ENCODE measurements around the gene SESN1. TPM values are rescaled to one million over a fixed set of nuclear protein-coding genes. Genes with fewer than 3 reads are reported as not detected.

Gene SESN1
- total RNA-seq, 2 experiments from 2014 or later = 8.7 to 8.9 TPM

DNA sequence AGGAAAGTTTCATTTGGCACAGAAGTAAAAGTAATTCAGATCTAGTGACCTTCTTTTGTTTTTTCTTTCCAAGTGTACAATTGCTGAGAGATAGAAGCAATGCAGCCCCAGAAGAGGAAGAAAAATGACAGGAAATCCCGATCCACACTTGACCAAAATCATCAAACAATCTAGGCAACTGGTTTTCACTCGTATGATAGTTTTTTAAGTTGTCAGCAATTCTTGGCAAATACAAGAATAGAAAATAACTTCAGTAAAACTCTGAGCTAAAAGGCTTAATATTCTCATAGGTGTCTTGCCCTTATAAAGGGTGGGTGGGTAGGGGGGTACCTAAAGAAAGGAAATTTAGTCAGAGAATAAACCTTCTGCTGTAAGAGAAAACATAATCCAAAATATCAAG lies 36.0 kb downstream of the SESN1 start:
- no peak overlapping the region for H3K4me3 Mint-ChIP-seq
- H3K9me3 Mint-ChIP-seq = no peaks in the 10 kb centered on the region
- DNase-seq = no peak
- no peaks in the 10 kb centered on the region for H3K36me3 Mint-ChIP-seq
- H3K27me3 Mint-ChIP-seq = no peaks in the 10 kb centered on the region
- no peak overlapping the region for H3K27ac Mint-ChIP-seq
- H3K4me1 Mint-ChIP-seq = peaks cover 39% of the 10 kb centered on the region

DNA sequence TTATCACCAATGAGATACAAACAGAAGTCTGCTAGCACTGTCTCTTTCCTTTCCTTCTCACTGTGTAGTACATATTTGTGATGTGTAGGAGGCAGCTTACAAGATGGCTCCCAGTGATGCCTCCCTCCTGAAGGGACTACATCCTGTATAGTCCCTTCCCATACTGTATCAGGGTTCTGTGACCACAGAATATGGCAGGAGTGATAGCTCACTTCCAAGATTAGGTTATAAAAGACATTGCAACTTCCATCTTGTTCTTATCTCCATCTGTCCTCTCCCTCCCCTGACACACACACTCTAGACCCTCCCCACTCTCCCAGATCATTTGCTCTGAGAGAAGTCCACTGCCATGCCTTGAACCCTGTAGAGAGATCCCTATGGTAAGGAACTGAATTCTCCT lies 38.0 kb downstream of the SESN1 start:
- Mint-ChIP-seq H3K27ac (no peak overlapping the region), H3K9me3 (no peaks in the 10 kb centered on the region)

GRCh38 chr6:109055771-109056235 lies 38.8 kb downstream of the SESN1 start:
- no peaks in the 10 kb centered on the region for H3K27me3 Mint-ChIP-seq
- H3K36me3 Mint-ChIP-seq = no peaks in the 10 kb centered on the region
- no peak for DNase-seq
- no peaks in the 10 kb centered on the region for H3K9me3 Mint-ChIP-seq
- no peak overlapping the region for H3K27ac Mint-ChIP-seq
- no peak overlapping the region for H3K4me3 Mint-ChIP-seq
- peaks cover 43% of the 10 kb centered on the region for H3K4me1 Mint-ChIP-seq

More for the DNA sequence above, 38.0 kb downstream of the SESN1 start:
- no peak for DNase-seq
- no peak overlapping the region for H3K4me3 Mint-ChIP-seq
- no peaks in the 10 kb centered on the region for H3K36me3 Mint-ChIP-seq
- H3K27me3 Mint-ChIP-seq = no peaks in the 10 kb centered on the region
- H3K4me1 Mint-ChIP-seq = peaks cover 42% of the 10 kb centered on the region

DNA sequence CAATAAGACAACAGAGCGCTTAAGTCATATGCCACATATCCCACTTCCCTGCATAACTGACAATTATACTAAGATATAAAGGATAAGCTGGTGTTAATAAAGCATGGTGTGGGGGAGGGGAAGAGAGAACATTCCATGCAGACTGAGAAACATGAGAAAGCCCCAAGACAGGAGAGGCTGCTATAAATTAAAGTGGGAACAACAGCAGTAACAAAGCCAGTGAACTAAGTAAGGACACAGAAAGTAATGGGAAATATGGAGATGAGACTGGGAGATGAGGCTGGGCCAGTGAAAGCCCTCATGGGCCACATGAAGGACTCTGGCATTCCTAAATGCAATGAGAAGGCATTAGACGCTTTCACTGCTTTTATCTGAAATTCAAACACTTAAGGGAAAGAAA lies 41.3 kb downstream of the SESN1 start:
- peaks cover 2% of the 10 kb centered on the region for H3K36me3 Mint-ChIP-seq
- H3K27me3 Mint-ChIP-seq = no peaks in the 10 kb centered on the region
- no peak overlapping the region for H3K27ac Mint-ChIP-seq
- peaks cover 30% of the 10 kb centered on the region for H3K4me1 Mint-ChIP-seq
- no peaks in the 10 kb centered on the region for H3K9me3 Mint-ChIP-seq
- DNase-seq = no peak
- no peak overlapping the region for H3K4me3 Mint-ChIP-seq

- Mint-ChIP-seq H3K27me3 (no peaks in the 10 kb centered on the region), H3K9me3 (no peaks in the 10 kb centered on the region), H3K27ac (no peak overlapping the region), H3K36me3 (peaks cover 2% of the 10 kb centered on the region), H3K4me3 (no peak overlapping the region), H3K4me1 (peaks cover 29% of the 10 kb centered on the region)
- no peak for DNase-seq
Measured at GRCh38 chr6:109052852-109053251, 41.8 kb downstream of the SESN1 start.

DNA sequence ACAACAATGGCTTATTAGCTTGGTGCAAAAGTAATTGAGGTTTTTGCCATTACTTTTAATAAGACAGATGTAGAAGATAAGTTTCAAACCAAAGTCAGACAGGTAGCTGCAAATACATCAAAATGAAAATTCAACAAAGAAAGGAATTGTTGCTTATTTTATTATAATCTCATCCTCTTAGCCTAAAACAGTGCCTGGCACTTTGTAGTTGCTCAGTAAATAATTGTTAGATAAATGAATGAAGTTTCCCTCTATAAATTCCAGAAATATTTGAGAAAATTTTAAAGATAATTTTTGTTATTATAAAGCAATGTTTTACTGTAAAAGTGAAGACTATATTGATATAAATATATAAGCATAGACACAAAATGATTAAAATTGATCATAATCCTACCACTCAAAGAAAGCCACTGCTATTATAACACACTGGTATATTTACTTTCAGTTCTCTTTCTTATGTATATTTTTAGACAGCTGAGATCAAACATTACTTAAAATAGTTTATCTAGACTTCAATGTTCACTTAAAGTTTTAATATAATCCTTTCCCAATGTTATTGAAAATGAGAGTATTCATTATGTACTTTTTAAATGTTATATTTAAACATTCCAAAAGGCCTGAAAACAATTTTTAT lies 42.5 kb downstream of the SESN1 start:
- Mint-ChIP-seq H3K36me3 (peaks cover 2% of the 10 kb centered on the region), H3K9me3 (no peaks in the 10 kb centered on the region), H3K27me3 (no peaks in the 10 kb centered on the region), H3K4me3 (no peak overlapping the region), H3K27ac (no peak overlapping the region), H3K4me1 (peaks cover 27% of the 10 kb centered on the region)
- no peak for DNase-seq

GRCh38 chr6:109051301-109052017 lies 43.2 kb downstream of the SESN1 start:
- Mint-ChIP-seq H3K27ac (no peak overlapping the region), H3K27me3 (no peaks in the 10 kb centered on the region), H3K4me1 (peaks cover 23% of the 10 kb centered on the region), H3K36me3 (peaks cover 2% of the 10 kb centered on the region), H3K9me3 (no peaks in the 10 kb centered on the region), H3K4me3 (no peak overlapping the region)
- DNase-seq = no peak

DNA sequence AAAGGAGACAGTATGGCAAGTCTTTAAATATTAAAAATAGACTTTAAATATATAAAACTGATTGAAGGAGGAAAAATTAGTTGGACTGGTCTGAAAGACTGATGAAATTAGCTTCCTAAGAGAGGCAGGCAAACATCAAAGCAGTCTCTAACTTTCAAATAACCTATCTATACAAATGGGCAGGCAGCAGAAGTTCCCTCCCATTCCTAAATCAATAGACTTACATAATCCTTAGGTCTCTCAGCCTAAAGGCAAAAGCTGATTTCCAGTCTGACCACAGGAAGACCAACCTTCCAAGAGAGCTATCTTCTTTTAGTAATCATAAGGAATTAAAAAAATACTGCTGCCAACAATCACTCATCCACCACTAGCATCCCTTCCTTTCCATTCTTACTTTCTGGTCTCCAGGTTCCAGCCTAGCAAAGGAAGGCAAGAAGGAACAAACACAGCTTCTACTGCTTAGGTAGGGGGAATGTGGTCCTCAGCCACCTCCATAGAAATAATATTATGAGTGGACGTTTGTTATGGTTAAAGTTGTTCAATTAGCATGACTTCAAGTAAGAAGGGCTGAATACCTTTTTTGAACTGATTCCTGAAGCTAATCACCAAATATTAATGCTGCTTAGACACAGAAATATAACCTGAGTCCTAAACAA lies 44.1 kb downstream of the SESN1 start:
- no peak overlapping the region for H3K27ac Mint-ChIP-seq
- DNase-seq = no peak
- peaks cover 2% of the 10 kb centered on the region for H3K36me3 Mint-ChIP-seq
- no peaks in the 10 kb centered on the region for H3K9me3 Mint-ChIP-seq
- H3K4me1 Mint-ChIP-seq = peaks cover 23% of the 10 kb centered on the region
- no peak overlapping the region for H3K4me3 Mint-ChIP-seq
- no peaks in the 10 kb centered on the region for H3K27me3 Mint-ChIP-seq

GRCh38 chr6:109050012-109050411 lies 44.6 kb downstream of the SESN1 start:
- H3K4me3 Mint-ChIP-seq = no peak overlapping the region
- H3K27me3 Mint-ChIP-seq = no peaks in the 10 kb centered on the region
- no peak overlapping the region for H3K27ac Mint-ChIP-seq
- H3K4me1 Mint-ChIP-seq = peaks cover 23% of the 10 kb centered on the region
- H3K9me3 Mint-ChIP-seq = no peaks in the 10 kb centered on the region
- DNase-seq = no peak
- H3K36me3 Mint-ChIP-seq = peaks cover 2% of the 10 kb centered on the region

DNA sequence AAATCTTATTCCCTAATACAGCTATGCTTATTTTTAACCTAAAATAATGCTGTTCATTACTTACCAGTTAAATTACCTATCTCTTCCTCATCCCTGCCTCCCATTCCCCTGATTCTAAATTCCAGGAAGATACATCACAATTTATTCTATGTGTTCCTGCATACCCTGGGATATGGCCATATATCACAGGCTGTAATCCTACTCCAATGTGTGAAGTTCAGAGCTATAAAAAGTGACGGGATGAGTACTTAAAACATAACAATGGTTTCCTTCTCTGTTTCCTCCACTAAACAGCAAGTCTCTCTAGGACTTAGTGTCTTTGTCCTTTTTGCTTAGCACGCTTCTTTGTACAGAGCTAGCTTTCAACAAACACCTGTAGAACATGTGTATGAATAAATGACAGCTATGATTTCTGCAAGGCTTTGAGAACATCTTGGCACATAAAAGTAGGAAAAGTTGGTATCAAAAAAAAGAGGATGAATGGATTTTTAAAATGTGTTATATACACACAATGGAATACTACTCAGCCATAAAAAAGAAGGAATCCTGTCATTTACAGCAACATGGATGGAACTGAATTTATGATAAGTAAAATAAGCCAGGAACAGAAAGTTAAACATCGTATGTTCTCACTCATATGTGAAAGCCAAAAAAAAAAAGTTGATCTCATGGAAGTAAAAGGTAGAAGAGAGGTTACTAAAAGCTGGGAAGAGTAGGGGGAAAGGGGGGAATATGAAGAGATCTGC lies 45.8 kb downstream of the SESN1 start:
- no peak overlapping the region for H3K27ac Mint-ChIP-seq
- H3K27me3 Mint-ChIP-seq = no peaks in the 10 kb centered on the region
- no peak for DNase-seq
- H3K9me3 Mint-ChIP-seq = no peaks in the 10 kb centered on the region
- H3K36me3 Mint-ChIP-seq = peaks cover 4% of the 10 kb centered on the region
- peaks cover 23% of the 10 kb centered on the region for H3K4me1 Mint-ChIP-seq
- H3K4me3 Mint-ChIP-seq = no peak overlapping the region

GRCh38 chr6:109048176-109048575 lies 46.5 kb downstream of the SESN1 start:
- Mint-ChIP-seq H3K36me3 (peaks cover 4% of the 10 kb centered on the region), H3K27me3 (no peaks in the 10 kb centered on the region), H3K4me1 (peaks cover 20% of the 10 kb centered on the region), H3K9me3 (no peaks in the 10 kb centered on the region), H3K4me3 (no peak overlapping the region), H3K27ac (no peak overlapping the region)
- no peak for DNase-seq

- no peak overlapping the region for H3K27ac Mint-ChIP-seq
- H3K4me3 Mint-ChIP-seq = no peak overlapping the region
- H3K27me3 Mint-ChIP-seq = no peaks in the 10 kb centered on the region
- H3K36me3 Mint-ChIP-seq = peaks cover 4% of the 10 kb centered on the region
- no peaks in the 10 kb centered on the region for H3K9me3 Mint-ChIP-seq
- DNase-seq = no peak
- peaks cover 3% of the 10 kb centered on the region for H3K4me1 Mint-ChIP-seq
Measured at GRCh38 chr6:109045493-109045892, 49.2 kb downstream of the SESN1 start.

DNA sequence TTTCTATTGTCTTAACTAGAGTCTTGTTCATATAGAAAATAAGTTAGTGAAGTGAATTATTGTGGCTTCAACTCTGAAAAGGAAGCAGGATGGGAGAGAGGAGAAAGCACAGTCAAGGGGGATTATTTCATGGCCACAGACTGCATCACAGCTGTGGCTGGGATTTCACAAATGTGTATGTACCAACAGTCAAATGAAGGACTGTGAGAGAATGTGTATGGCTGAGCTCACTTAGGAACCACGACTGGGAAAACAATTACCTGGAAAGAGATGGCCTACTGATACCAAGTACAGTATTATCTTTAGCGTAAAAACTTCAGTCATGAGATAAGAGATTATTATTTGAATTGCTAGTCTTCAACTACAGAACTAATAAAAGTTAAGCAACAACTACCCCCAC lies 54.9 kb downstream of the SESN1 start:
- Mint-ChIP-seq H3K9me3 (no peaks in the 10 kb centered on the region), H3K4me3 (no peak overlapping the region), H3K27ac (no peak overlapping the region), H3K36me3 (peaks cover 4% of the 10 kb centered on the region), H3K27me3 (no peaks in the 10 kb centered on the region), H3K4me1 (peaks cover 32% of the 10 kb centered on the region)
- DNase-seq = no peak

- Mint-ChIP-seq H3K4me3 (no peak overlapping the region), H3K27me3 (no peaks in the 10 kb centered on the region), H3K27ac (no peak overlapping the region), H3K9me3 (no peaks in the 10 kb centered on the region), H3K4me1 (peaks cover 32% of the 10 kb centered on the region), H3K36me3 (peaks cover 2% of the 10 kb centered on the region)
- DNase-seq = no peak
Measured at GRCh38 chr6:109038837-109039398, 55.7 kb downstream of the SESN1 start.

Measured in activated naive CD8-positive, alpha-beta T cell treated with anti-CD3 and anti-CD28 coated beads for 36 hours (primary cell).